Suppressor macrophage (primary cell): ENCODE results near the gene BCAS4.
A peak's percentile ranks its signal among the peaks of the same experiment; 100 is the strongest.

Experiments
- DNase-seq, 4 experiments: peaks; one replicate each; pipeline ENCODE4 v3.0.0-alpha.2; 2020 to 2022

Gene BCAS4

GRCh38 chr20:50823319-50823718 lies 28.5 kb downstream of the BCAS4 start:
- no peak for DNase-seq

GRCh38 chr20:50824137-50824536 lies 29.3 kb downstream of the BCAS4 start:
- DNase-seq = peak; percentile 4 to 42 (median 24)

DNA sequence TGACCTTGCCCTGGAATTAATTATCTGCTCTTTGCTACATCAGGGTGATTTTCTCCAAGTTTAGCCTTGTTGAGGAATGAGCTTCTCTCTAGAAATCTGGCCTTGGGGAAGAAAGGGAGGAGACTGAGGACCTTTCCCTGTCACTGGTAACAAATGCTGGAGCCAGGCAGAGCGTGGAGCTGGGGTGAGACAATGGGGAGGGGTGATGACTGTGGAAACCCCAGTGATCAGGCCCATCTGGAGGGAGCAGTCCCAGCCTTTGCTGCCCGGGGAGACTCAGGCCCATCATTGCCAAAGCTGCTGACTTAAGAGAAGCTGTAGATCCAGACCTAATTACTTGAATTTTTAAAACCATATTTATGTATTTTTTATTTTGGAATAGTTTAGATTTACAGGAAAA lies 31.3 kb downstream of the BCAS4 start:
- DNase-seq = no peak

GRCh38 chr20:50828363-50829136 lies 33.7 kb downstream of the BCAS4 start:
- DNase-seq = no peak

DNA sequence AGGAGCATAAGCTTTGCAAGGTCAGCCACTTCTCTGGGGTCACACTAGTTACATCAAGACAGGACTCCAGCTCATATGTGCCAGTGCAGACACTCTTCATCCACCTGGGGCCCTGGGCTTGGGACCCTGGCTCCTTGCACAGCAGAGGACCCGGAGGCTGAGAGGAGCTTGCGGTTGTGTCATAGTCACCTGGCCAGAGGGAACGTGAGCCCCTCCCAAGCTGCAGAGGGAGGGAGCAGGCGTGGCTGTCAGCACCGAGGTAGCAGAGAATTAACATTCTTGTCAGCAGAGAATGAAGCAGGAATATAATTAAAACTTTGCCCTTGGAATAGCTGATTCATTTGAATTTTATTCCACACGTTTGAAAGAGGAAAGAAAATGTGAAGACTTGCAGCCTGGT lies 36.8 kb downstream of the BCAS4 start:
- no peak for DNase-seq

GRCh38 chr20:50834599-50835005 lies 39.7 kb downstream of the BCAS4 start:
- no peak for DNase-seq

GRCh38 chr20:50837532-50838321 lies 42.9 kb downstream of the BCAS4 start:
- DNase-seq = no peak

- DNase-seq = no peak
Measured at GRCh38 chr20:50838322-50838625, 43.4 kb downstream of the BCAS4 start.

GRCh38 chr20:50838707-50839385 lies 44.0 kb downstream of the BCAS4 start:
- no peak for DNase-seq

GRCh38 chr20:50842821-50843220 lies 48.0 kb downstream of the BCAS4 start:
- DNase-seq = no peak

DNA sequence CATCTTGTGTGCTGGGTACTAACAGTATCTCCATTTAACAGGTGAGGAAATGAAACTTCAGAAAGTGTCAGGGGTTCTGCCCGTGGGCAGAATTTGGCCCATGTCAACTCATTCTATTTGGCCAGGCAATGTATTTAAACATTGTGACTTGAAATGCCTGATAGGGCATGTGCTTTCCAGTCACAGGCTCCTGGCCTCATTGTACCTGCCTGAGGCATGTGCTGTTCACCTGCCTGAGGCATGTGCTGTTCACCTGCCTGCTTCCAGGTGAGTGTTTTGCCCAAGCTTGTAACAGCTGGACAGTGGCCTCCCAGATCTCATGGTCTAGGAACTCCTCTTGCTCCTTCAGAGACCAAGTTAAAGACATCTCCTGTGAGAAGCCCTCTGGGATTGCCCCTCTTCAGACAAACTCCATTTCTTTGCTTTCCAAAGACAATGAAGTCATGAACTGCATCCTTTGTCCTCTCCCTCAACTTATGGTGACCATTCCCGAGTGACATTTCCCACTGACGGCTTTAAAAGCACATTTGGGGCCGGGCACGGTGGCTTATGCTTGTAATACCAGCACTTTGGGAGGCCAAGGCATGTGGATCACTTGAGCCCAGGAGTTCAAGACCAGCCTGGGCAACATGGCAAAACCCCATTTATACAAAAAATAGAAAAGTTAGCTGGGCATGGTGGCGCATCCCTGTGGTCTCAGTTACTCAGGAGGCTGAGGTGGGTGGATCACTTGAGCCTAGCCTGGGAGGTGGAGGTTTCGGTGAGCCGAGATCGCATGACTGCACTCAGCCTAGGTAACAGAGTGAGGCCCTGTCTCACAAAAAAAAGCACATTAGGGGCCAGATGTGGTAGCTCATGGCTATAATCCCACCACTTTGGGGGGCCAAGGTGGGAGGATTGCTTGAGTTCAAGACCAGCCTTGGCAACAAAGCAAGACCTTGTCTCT lies 48.7 kb downstream of the BCAS4 start:
- DNase-seq = no peak

GRCh38 chr20:50844430-50845100 lies 49.7 kb downstream of the BCAS4 start:
- DNase-seq = no peak

GRCh38 chr20:50845566-50846215 lies 50.8 kb downstream of the BCAS4 start:
- no peak for DNase-seq

GRCh38 chr20:50848341-50848808 lies 53.5 kb downstream of the BCAS4 start:
- DNase-seq = no peak

DNA sequence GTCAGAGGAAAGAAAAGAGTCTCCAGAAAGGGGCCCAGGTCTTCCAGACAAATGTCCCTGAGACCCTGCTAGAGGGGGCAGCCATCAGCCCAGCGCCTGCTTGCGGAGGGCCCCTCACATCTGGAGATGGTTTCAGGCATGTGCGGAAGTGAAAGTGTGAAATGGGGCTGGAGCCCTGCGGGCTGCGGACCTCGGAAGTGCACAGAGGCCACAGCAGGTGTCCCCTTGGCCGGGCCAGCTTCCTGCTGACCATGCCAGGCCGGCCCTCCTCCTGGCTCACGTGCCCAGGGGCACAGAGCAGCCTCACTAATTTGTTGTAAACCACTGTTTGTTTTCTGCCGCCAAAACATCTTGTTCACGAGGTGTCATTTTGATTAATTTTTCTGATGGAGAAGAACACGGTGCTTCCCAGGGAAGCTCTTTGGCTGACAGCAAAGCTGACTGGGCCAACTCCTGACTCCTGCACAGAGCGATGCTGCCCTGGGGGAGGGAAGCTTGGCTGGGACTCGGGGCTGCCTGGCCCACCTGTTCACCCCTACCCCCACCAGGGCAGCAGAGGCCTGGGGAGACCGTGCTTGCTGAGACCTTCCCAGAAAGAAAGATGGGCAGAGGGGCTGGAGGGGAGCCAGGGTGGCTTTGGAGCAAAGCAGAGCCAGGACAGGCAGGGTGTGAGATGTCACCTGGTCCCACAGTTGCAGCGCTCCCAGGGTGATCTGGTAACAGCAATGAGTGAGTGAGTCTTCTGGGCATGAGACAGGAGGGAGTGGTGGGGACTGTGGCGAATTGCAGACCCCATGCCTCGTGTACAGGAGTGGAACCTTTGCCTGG lies 54.2 kb downstream of the BCAS4 start:
- DNase-seq = peak in 3 of 4 experiments; percentile 10 to 28 (median 14)

DNA sequence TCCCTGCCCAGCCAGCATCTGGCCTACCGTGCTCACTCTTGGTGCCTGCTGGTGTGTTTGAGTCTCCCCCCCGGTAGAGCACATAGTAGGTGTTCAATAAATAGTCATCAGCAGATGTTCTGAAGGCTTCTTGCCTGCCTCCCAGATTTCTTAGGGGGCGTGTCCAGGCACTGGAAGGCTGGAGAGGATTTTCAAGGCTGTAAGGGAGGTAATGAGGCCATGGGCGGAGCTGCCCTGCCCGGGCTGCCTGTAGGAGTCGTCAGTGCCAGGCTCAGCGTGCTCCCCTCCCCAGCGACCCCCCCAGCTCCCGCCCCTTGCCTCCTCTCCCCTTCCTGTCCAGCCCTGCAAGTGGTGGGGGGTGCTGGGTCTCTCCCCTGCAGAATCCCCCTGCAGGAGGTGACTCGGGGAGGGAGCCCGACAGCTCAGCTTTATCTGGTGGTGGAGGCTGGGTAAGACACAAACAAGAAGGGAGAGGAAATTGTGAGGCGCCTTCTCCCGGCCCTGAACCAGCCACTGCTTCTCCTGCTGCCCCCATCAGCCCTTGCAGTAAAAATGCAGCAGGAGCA lies 55.9 kb downstream of the BCAS4 start:
- DNase-seq = no peak

GRCh38 chr20:50852085-50852484 lies 57.2 kb downstream of the BCAS4 start:
- no peak for DNase-seq

DNA sequence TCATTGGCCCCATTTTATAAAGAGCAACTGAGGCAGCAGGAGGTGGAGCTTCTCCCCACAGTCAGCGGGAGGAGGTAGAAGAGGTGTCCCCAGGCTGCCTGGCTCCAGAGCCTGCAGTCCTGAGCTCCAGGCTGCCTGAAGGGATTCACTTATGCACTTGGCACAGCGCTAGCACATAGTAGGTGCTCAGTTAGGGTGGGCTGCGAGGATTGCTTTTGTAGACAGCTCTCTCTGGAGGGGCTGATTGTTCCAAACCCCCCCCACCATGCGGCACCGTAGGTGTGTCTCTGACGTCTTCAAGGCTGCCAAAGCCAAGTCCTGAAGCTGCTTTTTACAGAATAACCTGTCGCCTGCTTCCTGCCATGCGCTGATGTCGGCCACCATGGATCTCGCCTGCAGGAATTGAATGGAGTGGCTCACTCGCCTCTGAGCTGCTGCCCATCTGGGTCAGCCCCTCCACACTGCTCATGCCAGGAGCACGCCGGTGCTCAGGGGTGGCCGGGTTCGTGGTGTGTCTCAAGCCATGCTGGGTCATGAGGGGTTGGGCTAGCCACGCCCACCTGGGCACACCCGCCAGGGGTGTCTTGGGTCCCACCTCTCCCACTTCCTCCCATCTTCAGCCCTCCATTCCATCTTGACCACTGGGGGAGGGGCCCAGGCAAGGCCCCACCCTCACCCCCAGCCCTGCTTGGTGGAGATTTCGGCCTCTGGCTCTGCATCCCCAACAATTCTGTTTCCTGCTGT lies 59.8 kb downstream of the BCAS4 start:
- no peak for DNase-seq
